Testis (tissue), 2 donors: Measurements from ENCODE around the gene TBC1D5.

Experiments used
- POLR2A ChIP-seq: fragments of 450-650 bp; IDR thresholded peaks from one replicate; pipeline ENCODE4 v1.6.1; 2017; ENCODE audit warnings: antibody characterized with exemption, mild to moderate bottlenecking, moderate library complexity
- TF ChIP-seq, protein P1 (sequence below), 3 experiments: fragments of 450-650 bp in 2 of 3; fragments of 200-600 bp in 1 of 3; sonication (generic) in 1 of 3; IDR thresholded peaks; one replicate each; pipeline ENCODE4 v1.5.1; 2016 to 2019; ENCODE audit warnings: antibody characterized with exemption in 3 of 3, mild to moderate bottlenecking in 2 of 3, moderate library complexity in 1 of 3

DNA sequence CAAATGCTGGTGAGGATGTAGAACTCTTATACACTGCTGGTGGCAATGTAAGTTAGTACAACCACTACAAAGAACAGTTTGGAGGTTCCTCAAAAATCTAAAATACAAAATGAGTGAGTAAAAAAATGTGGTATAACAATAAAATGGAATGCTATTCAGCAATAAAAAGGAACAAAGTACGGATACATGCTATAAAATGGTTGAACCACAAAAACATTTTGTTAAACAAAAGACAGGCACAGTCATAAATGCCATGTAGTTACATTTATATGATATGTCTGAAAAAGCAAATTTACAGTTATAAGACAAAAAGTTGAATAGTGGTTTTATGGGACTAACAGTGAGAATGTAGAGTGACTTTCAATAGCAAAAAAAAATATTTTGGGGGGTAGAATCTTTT is 285.8 kb downstream of the TBC1D5 start:
- TF ChIP-seq, protein P1, sequence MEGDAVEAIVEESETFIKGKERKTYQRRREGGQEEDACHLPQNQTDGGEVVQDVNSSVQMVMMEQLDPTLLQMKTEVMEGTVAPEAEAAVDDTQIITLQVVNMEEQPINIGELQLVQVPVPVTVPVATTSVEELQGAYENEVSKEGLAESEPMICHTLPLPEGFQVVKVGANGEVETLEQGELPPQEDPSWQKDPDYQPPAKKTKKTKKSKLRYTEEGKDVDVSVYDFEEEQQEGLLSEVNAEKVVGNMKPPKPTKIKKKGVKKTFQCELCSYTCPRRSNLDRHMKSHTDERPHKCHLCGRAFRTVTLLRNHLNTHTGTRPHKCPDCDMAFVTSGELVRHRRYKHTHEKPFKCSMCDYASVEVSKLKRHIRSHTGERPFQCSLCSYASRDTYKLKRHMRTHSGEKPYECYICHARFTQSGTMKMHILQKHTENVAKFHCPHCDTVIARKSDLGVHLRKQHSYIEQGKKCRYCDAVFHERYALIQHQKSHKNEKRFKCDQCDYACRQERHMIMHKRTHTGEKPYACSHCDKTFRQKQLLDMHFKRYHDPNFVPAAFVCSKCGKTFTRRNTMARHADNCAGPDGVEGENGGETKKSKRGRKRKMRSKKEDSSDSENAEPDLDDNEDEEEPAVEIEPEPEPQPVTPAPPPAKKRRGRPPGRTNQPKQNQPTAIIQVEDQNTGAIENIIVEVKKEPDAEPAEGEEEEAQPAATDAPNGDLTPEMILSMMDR (IDR thresholded peaks at IDR 0.05), result no peak
- TF ChIP-seq POLR2A, result no peak
